Measurements from ENCODE around the gene SGCE.

Gene SGCE

GRCh38 chr7:94656658-94656924 lies 658 bp upstream of the SGCE start:
- no peaks in the 10 kb centered on the region for H3K27me3 ChIP-seq (replicated peaks; ENCODE audit: insufficient read depth, low read length)
- no peak for DNase-seq
- H4K20me1 ChIP-seq (ENCODE audit: insufficient read depth, low read length): no peaks in the 10 kb centered on the region
- no peaks in the 10 kb centered on the region for H3K36me3 ChIP-seq (replicated peaks; ENCODE audit: insufficient read depth, low read length)
- H2AFZ ChIP-seq (ENCODE audit: low read length): peak overlapping the region; percentile 44
- peak overlapping the region; percentile 62 for H3K4me2 ChIP-seq (ENCODE audit: low read depth, low read length)
- no peak for TF ChIP-seq EZH2phosphoT487 (IDR thresholded peaks at IDR 0.05; ENCODE audit: low read length)
- no peak for TF ChIP-seq EZH2 (optimal IDR thresholded peaks at IDR 0.05; ENCODE audit: low read depth, low read length)
- TF ChIP-seq, protein P1, sequence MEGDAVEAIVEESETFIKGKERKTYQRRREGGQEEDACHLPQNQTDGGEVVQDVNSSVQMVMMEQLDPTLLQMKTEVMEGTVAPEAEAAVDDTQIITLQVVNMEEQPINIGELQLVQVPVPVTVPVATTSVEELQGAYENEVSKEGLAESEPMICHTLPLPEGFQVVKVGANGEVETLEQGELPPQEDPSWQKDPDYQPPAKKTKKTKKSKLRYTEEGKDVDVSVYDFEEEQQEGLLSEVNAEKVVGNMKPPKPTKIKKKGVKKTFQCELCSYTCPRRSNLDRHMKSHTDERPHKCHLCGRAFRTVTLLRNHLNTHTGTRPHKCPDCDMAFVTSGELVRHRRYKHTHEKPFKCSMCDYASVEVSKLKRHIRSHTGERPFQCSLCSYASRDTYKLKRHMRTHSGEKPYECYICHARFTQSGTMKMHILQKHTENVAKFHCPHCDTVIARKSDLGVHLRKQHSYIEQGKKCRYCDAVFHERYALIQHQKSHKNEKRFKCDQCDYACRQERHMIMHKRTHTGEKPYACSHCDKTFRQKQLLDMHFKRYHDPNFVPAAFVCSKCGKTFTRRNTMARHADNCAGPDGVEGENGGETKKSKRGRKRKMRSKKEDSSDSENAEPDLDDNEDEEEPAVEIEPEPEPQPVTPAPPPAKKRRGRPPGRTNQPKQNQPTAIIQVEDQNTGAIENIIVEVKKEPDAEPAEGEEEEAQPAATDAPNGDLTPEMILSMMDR (IDR thresholded peaks at IDR 0.05; ENCODE audit: low read length): no peak
- peak overlapping the region; percentile 65 for H3K4me3 ChIP-seq (ENCODE audit: low read length)
- H3K79me2 ChIP-seq (ENCODE audit: low read length): peaks cover 36% of the 10 kb centered on the region
- no peaks in the 10 kb centered on the region for H3K9me3 ChIP-seq (replicated peaks; ENCODE audit: insufficient read depth, low read length)
- peak overlapping the region; percentile 41; the same call in 1 of the 2 replicates for H3K9ac ChIP-seq (ENCODE audit: low read length)
- 0 out of 2 replicates have a peak, but pooled peaks cover 6% of the 10 kb centered on the region for H3K4me1 ChIP-seq (ENCODE audit: low read length)
- H3F3A ChIP-seq (ENCODE audit: insufficient read depth, low read length): peaks cover 15% of the 10 kb centered on the region
- H3K27ac ChIP-seq (ENCODE audit: low read length): no peak overlapping the region; the same call in 1 of the 2 replicates
- H3K9me2 ChIP-seq (replicated peaks; ENCODE audit: insufficient read depth, low read length): no peaks in the 10 kb centered on the region

GRCh38 chr7:94655126-94655847 lies 646 bp downstream of the SGCE start:
- Histone ChIP-seq H2AFZ (ENCODE audit: low read length) (peak overlapping the region; percentile 57), H3K79me2 (ENCODE audit: low read length) (peaks cover 46% of the 10 kb centered on the region), H3K4me2 (ENCODE audit: low read depth, low read length) (peak overlapping the region; percentile 61), H3K27me3 (replicated peaks; ENCODE audit: insufficient read depth, low read length) (no peaks in the 10 kb centered on the region), H3K4me1 (ENCODE audit: low read length) (0 out of 2 replicates have a peak, but pooled peaks cover 6% of the 10 kb centered on the region), H3K9ac (ENCODE audit: low read length) (peak overlapping the region; percentile 56), H3K4me3 (ENCODE audit: low read length) (peak overlapping the region; percentile 79), H3K9me3 (replicated peaks; ENCODE audit: insufficient read depth, low read length) (no peaks in the 10 kb centered on the region), H3K9me2 (replicated peaks; ENCODE audit: insufficient read depth, low read length) (no peaks in the 10 kb centered on the region), H3K27ac (ENCODE audit: low read length) (peak overlapping the region; percentile 50; the same call in 1 of the 2 replicates), H3F3A (ENCODE audit: insufficient read depth, low read length) (peaks cover 15% of the 10 kb centered on the region), H3K36me3 (replicated peaks; ENCODE audit: insufficient read depth, low read length) (no peaks in the 10 kb centered on the region), H4K20me1 (ENCODE audit: insufficient read depth, low read length) (no peaks in the 10 kb centered on the region)
- TF ChIP-seq EZH2 (optimal IDR thresholded peaks at IDR 0.05; ENCODE audit: low read depth, low read length): no peak
- TF ChIP-seq, protein P1 (IDR thresholded peaks at IDR 0.05; ENCODE audit: low read length): no peak
- no peak for TF ChIP-seq EZH2phosphoT487 (IDR thresholded peaks at IDR 0.05; ENCODE audit: low read length)
- peak; percentile 71 for DNase-seq

DNA sequence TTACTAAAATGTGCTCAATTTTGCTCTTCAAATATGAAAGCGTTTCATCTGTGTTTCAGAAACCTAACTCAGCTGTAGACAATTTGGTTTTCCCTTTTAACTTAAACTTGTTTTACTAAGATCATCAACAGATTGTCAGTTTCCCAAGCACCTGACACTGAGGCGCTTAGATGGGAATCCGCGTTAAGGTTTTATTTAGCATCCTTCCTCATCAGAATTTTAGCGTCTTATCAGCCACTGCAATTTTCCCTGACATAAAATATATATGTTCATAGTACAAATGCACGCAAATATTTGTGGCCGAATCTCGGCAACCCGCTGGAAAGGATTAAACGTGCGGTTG lies 1.2 kb downstream of the SGCE start:
- peak overlapping the region; percentile 61 for H3K4me2 ChIP-seq (ENCODE audit: low read depth, low read length)
- peaks cover 47% of the 10 kb centered on the region for H3K79me2 ChIP-seq (ENCODE audit: low read length)
- H3K27me3 ChIP-seq (replicated peaks; ENCODE audit: insufficient read depth, low read length): no peaks in the 10 kb centered on the region
- peak overlapping the region; percentile 79 for H3K4me3 ChIP-seq (ENCODE audit: low read length)
- no peaks in the 10 kb centered on the region for H3K9me2 ChIP-seq (replicated peaks; ENCODE audit: insufficient read depth, low read length)
- H3K27ac ChIP-seq (ENCODE audit: low read length): peak overlapping the region; percentile 50; the same call in 1 of the 2 replicates
- H3K4me1 ChIP-seq (ENCODE audit: low read length): 0 out of 2 replicates have a peak, but pooled peaks cover 6% of the 10 kb centered on the region
- no peak for TF ChIP-seq EZH2 (optimal IDR thresholded peaks at IDR 0.05; ENCODE audit: low read depth, low read length)
- no peak for TF ChIP-seq EZH2phosphoT487 (IDR thresholded peaks at IDR 0.05; ENCODE audit: low read length)
- TF ChIP-seq, protein P1 (IDR thresholded peaks at IDR 0.05; ENCODE audit: low read length): no peak
- H4K20me1 ChIP-seq (ENCODE audit: insufficient read depth, low read length): no peaks in the 10 kb centered on the region
- no peaks in the 10 kb centered on the region for H3K36me3 ChIP-seq (replicated peaks; ENCODE audit: insufficient read depth, low read length)
- peak; percentile 14 for DNase-seq
- no peaks in the 10 kb centered on the region for H3K9me3 ChIP-seq (replicated peaks; ENCODE audit: insufficient read depth, low read length)
- peak overlapping the region; percentile 56 for H3K9ac ChIP-seq (ENCODE audit: low read length)
- peaks cover 15% of the 10 kb centered on the region for H3F3A ChIP-seq (ENCODE audit: insufficient read depth, low read length)
- peak overlapping the region; percentile 57 for H2AFZ ChIP-seq (ENCODE audit: low read length)
